HCT116 (cell line): ENCODE measurements around the gene RIMBP2. TPM values are rescaled to one million over a fixed set of nuclear protein-coding genes. Genes with fewer than 3 reads are reported as not detected.

Experiments used
- ATAC-seq: fragments of 200-7000 bp; cut with Tn5 transposase; 2 replicates; pipeline ENCODE4 v1.9.1; 2020; ENCODE audit warnings: mild to moderate bottlenecking, moderate library complexity
- BruUV-seq: library from RNA; stranded (reverse); fragments of 400-500 nt; replicated peaks from 2 replicates; lab custom pipeline; 2021; lab: Mats Ljungman, UMichigan
- CTCF ChIA-PET: fragments of 300-600 bp; sonication (Branson Sonifier 250); formaldehyde crosslinking; loops from one replicate; lab custom pipeline; 2021; ENCODE audit warnings: antibody characterized with exemption; lab: Charles Lee
- POLR2A ChIA-PET: fragments of 300-600, 350-600 bp; sonication (Branson Sonifier 250); formaldehyde crosslinking; loops from one replicate; lab custom pipeline; 2021; ENCODE audit warnings: antibody characterized with exemption; lab: Charles Lee
- RAD21 ChIA-PET, 2 experiments: fragments of 300-600 bp; sonication (Branson Sonifier 250); formaldehyde crosslinking; loops; one replicate each; lab custom pipeline; 2023; ENCODE audit warnings: low total read pairs in 2 of 2; ENCODE audit not compliant: uncharacterized antibody in 2 of 2, unreplicated experiment in 2 of 2, low non-redundant PET in 1 of 2; lab: Charles Lee
- DNase-seq: peaks from one replicate; pipeline ENCODE4 v3.0.0-alpha.2; 2010; ENCODE audit warnings: low read depth, low spot score
- H2AFZ ChIP-seq: fragments of 200-600 bp; shearing (Covaris generic), sonication (generic); 2 replicates; pipeline ENCODE4 v1.6.1; 2017; ENCODE audit warnings: low read depth, mixed run types, mixed read lengths, antibody characterized with exemption, low read length; ENCODE audit not compliant: poor library complexity, severe bottlenecking
- H3K27ac ChIP-seq: 2 replicates; pipeline ENCODE4 v1.5.1; 2012; ENCODE audit warnings: low read depth, low read length
- H3K27me3 ChIP-seq: fragments of 200-600 bp; sonication (generic); 2 replicates; pipeline ENCODE4 v1.6.1; 2016; ENCODE audit warnings: mixed run types, low read length, mixed read lengths; ENCODE audit not compliant: insufficient read depth
- H3K36me3 ChIP-seq, 2 experiments: fragments of 200-500 bp in 1 of 2; fragments of 200-600 bp in 1 of 2; sonication (Bioruptor generic) in 1 of 2; sonication (generic) in 1 of 2; 2 replicates each; pipeline versions ENCODE4 v1.5.1 to v1.6.1; 2014 to 2016; ENCODE audit warnings: low read length in 2 of 2, inconsistent platforms in 1 of 2, mixed read lengths in 1 of 2, mixed run types in 1 of 2; ENCODE audit not compliant: insufficient read depth in 2 of 2, control insufficient read depth in 1 of 2
- H3K4me1 ChIP-seq, 2 experiments: fragments of 200-600 bp in 1 of 2; sonication (generic) in 1 of 2; 2 replicates each; pipeline versions ENCODE4 v1.5.1 to v1.6.1; 2012 to 2017; ENCODE audit warnings: low read length in 2 of 2, inconsistent platforms in 1 of 2, mild to moderate bottlenecking in 1 of 2, mixed read lengths in 1 of 2, mixed run types in 1 of 2, moderate library complexity in 1 of 2; ENCODE audit not compliant: insufficient read depth in 2 of 2, control insufficient read depth in 1 of 2
- H3K4me2 ChIP-seq: fragments of 200-600 bp; sonication (generic); 2 replicates; pipeline ENCODE4 v1.6.1; 2017; ENCODE audit warnings: mixed run types, low read length, mixed read lengths
- H3K4me3 ChIP-seq, 2 experiments: fragments of 200-600 bp in 1 of 2; sonication (generic) in 1 of 2; replicated peaks in 1 of 2; 2 replicates each; pipeline ENCODE4 v1.5.1; 2011 to 2016; ENCODE audit warnings: low read length in 2 of 2, control low read depth in 1 of 2, low read depth in 1 of 2, mild to moderate bottlenecking in 1 of 2, mixed read lengths in 1 of 2, mixed run types in 1 of 2
- H3K79me2 ChIP-seq: fragments of 200-600 bp; sonication (generic); 2 replicates; pipeline ENCODE4 v1.6.1; 2017; ENCODE audit warnings: mild to moderate bottlenecking, mixed run types, low read length, moderate library complexity, mixed read lengths; ENCODE audit not compliant: insufficient read depth
- H3K9ac ChIP-seq: fragments of 200-600 bp; sonication (generic); 2 replicates; pipeline ENCODE4 v1.6.1; 2016; ENCODE audit warnings: low read length, mixed read lengths
- H3K9me2 ChIP-seq: fragments of 200-600 bp; sonication (generic), shearing (Covaris generic); 2 replicates; pipeline ENCODE4 v1.6.1; 2017; ENCODE audit warnings: mixed run types, mild to moderate bottlenecking, moderate library complexity; ENCODE audit not compliant: insufficient read depth
- H3K9me3 ChIP-seq, 2 experiments: fragments of 200-500 bp in 1 of 2; fragments of 200-600 bp in 1 of 2; sonication (Bioruptor generic) in 1 of 2; sonication (generic) in 1 of 2; 2 replicates each; pipeline ENCODE4 v1.6.1; 2014 to 2017; ENCODE audit warnings: low read length in 2 of 2, mixed read lengths in 2 of 2, inconsistent platforms in 1 of 2, low read depth in 1 of 2, mild to moderate bottlenecking in 1 of 2, mixed run types in 1 of 2, moderate library complexity in 1 of 2; ENCODE audit not compliant: control insufficient read depth in 1 of 2, insufficient read depth in 1 of 2
- H4K20me1 ChIP-seq: fragments of 200-600 bp; sonication (generic), shearing (Covaris generic); 2 replicates; pipeline ENCODE4 v1.6.1; 2017; ENCODE audit warnings: mixed run types, mild to moderate bottlenecking, moderate library complexity; ENCODE audit not compliant: insufficient read depth
- CBX3 ChIP-seq: IDR thresholded peaks from 2 replicates; pipeline ENCODE4 v1.6.1; 2012; ENCODE audit warnings: low read depth
- CEBPB ChIP-seq: IDR thresholded peaks from 2 replicates; pipeline ENCODE4 v1.6.1; 2012; ENCODE audit warnings: low read depth
- EGR1 ChIP-seq: IDR thresholded peaks from 2 replicates; pipeline ENCODE4 v1.6.1; 2012; ENCODE audit warnings: low read depth
- ELF1 ChIP-seq: IDR thresholded peaks from 2 replicates; pipeline ENCODE4 v1.6.1; 2012; ENCODE audit warnings: low read depth, borderline replicate concordance
- EZH2phosphoT487 ChIP-seq: fragments of 200-600 bp; IDR thresholded peaks from 2 replicates; pipeline ENCODE4 v1.6.1; 2018; ENCODE audit warnings: antibody characterized with exemption, borderline replicate concordance
- FOSL1 ChIP-seq: IDR thresholded peaks from 2 replicates; pipeline ENCODE4 v1.6.1; 2012; ENCODE audit warnings: low read depth
- POLR2A ChIP-seq: IDR thresholded peaks from 2 replicates; pipeline ENCODE4 v1.7.0; 2011; ENCODE audit warnings: borderline replicate concordance; ENCODE audit not compliant: insufficient read depth, insufficient read length; ENCODE audit errors: extremely low read depth
- POLR2AphosphoS5 ChIP-seq: IDR thresholded peaks from 2 replicates; pipeline ENCODE4 v1.6.1; 2011; ENCODE audit warnings: mild to moderate bottlenecking, low read depth, low read length, moderate library complexity
- RAD21 ChIP-seq: IDR thresholded peaks from 2 replicates; pipeline ENCODE4 v1.6.1; 2012; ENCODE audit warnings: low read depth, mild to moderate bottlenecking
- SP1 ChIP-seq: IDR thresholded peaks from 2 replicates; pipeline ENCODE4 v1.6.1; 2012; ENCODE audit warnings: low read depth
- SRF ChIP-seq: IDR thresholded peaks from 2 replicates; pipeline ENCODE4 v1.6.1; 2012; ENCODE audit warnings: low read depth
- TCF7L2 ChIP-seq: IDR thresholded peaks from 2 replicates; pipeline ENCODE4 v1.7.0; 2011; ENCODE audit warnings: borderline replicate concordance, inconsistent platforms; ENCODE audit not compliant: insufficient read depth, insufficient read length; ENCODE audit errors: extremely low read depth
- YY1 ChIP-seq: IDR thresholded peaks from 2 replicates; pipeline ENCODE4 v1.6.1; 2011; ENCODE audit warnings: low read length, low read depth, moderate library complexity, mild to moderate bottlenecking; ENCODE audit not compliant: insufficient replicate concordance; ENCODE audit errors: extremely low read depth
- ZFX ChIP-seq: fragments of 450-650 bp; IDR thresholded peaks from 2 replicates; pipeline ENCODE4 v1.6.1; 2017
- intact Hi-C: fragments of 100-400 bp; cut with micrococcal nuclease; formaldehyde crosslinking; loops from 2 replicates; pipeline ENCODE4 v1.10.0; 2022
- total RNA-seq: library from RNA; stranded (reverse); gene quantifications from one replicate; pipeline ENCODE4 v1.2.1, GENCODE V29; 2021; ENCODE audit not compliant: unreplicated experiment
- TF ChIP-seq, protein P1 (sequence below): IDR thresholded peaks from 2 replicates; pipeline ENCODE4 v1.6.1; 2012
- TF ChIP-seq, protein P2 (sequence below): IDR thresholded peaks from 2 replicates; pipeline ENCODE4 v1.6.1; 2012; ENCODE audit warnings: low read depth
- TF ChIP-seq, protein P3 (sequence below): IDR thresholded peaks from 2 replicates; pipeline ENCODE4 v1.6.1; 2011; ENCODE audit warnings: mild to moderate bottlenecking, low read length, moderate library complexity; ENCODE audit not compliant: insufficient replicate concordance; ENCODE audit errors: extremely low read depth
- TF ChIP-seq, protein P4 (sequence below): IDR thresholded peaks from 2 replicates; pipeline ENCODE4 v1.6.1; 2012
- TF ChIP-seq, protein P5 (sequence below), 3 experiments: fragments of 200-600 bp in 1 of 3; sonication (generic) in 1 of 3; IDR thresholded peaks in 2 of 3; conservative IDR thresholded peaks in 1 of 3; 2 replicates each; pipeline ENCODE4 v1.5.1; 2012 to 2017; ENCODE audit warnings: low read depth in 2 of 3, low read length in 2 of 3, antibody characterized with exemption in 1 of 3, borderline replicate concordance in 1 of 3, control low read depth in 1 of 3, mild to moderate bottlenecking in 1 of 3, mixed read lengths in 1 of 3, mixed run types in 1 of 3, moderate library complexity in 1 of 3; ENCODE audit not compliant: insufficient read depth in 1 of 3

The RIMBP2 gene
- total RNA-seq, 1 experiment from 2014 or later = not detected

DNA sequence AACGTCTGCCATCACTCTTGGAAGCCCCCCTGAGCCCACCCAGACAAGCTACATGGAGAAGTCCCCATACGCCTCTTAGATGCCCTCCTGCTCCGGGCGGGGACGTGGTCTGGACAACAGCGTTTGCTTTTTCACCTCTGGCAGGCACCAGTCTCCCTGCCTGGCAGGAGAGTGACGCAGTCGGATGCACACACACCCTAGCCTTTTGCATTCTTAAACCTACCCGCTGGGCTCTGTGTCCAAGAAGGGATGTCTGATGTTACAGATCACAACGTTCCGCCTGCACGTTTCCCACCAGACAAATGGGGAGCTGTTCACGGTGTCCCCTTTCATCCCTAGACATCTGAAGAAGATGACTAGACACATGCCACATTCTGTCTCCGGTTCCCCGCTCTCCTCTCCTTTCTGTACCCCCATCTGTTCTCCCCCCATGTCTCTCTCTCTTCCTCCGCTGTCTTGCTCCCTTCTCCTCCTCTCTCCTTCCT, 100.2 kb downstream of the RIMBP2 start (continued):
- no peak for TF ChIP-seq EGR1
- TF ChIP-seq SRF = no peak
- TF ChIP-seq, all 23 proteins: peak for 0

DNA sequence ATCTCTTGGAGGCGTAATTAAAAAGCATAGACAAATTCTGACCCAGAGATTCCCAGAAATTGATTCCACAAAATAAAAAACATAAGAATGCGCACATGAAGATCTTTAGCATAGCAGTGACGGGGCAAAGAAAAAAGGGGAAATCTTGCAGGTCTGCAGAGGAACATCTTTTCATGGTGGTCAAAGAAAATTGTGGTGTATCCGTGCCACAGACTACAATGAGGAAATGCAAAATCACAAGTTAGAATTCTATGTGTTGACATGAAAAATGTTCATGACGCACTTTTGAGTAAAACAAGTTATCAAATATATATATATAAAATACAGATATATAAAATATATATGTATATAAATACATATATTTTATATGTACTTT, 101.6 kb downstream of the RIMBP2 start:
- DNase-seq (no peak), ATAC-seq (no peak)
- Histone ChIP-seq H2AFZ (no peak overlapping the region), H4K20me1 (no peaks in the 10 kb centered on the region), H3K4me2 (no peak overlapping the region), H3K9me2 (no peaks in the 10 kb centered on the region), H3K27ac (no peak overlapping the region), H3K27me3 (no peaks in the 10 kb centered on the region), H3K79me2 (no peaks in the 10 kb centered on the region), H3K36me3 (no peaks in the 10 kb centered on the region), H3K4me3 (no peak overlapping the region), H3K4me1 (no peaks in the 10 kb centered on the region), H3K9ac (no peak overlapping the region), H3K9me3 (no peaks in the 10 kb centered on the region)
- no TSS peak for BruUV-seq
- RAD21 ChIA-PET = no interaction called here
- POLR2A ChIA-PET = no interaction called here
- intact Hi-C loops = no loop called here
- CTCF ChIA-PET = no interaction called here
- TF ChIP-seq YY1 = no peak
- TF ChIP-seq ZFX = no peak
- TF ChIP-seq RAD21 = no peak
- no peak for TF ChIP-seq TCF7L2
- TF ChIP-seq, protein P1, sequence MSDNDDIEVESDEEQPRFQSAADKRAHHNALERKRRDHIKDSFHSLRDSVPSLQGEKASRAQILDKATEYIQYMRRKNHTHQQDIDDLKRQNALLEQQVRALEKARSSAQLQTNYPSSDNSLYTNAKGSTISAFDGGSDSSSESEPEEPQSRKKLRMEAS = no peak
- TF ChIP-seq, protein P2, sequence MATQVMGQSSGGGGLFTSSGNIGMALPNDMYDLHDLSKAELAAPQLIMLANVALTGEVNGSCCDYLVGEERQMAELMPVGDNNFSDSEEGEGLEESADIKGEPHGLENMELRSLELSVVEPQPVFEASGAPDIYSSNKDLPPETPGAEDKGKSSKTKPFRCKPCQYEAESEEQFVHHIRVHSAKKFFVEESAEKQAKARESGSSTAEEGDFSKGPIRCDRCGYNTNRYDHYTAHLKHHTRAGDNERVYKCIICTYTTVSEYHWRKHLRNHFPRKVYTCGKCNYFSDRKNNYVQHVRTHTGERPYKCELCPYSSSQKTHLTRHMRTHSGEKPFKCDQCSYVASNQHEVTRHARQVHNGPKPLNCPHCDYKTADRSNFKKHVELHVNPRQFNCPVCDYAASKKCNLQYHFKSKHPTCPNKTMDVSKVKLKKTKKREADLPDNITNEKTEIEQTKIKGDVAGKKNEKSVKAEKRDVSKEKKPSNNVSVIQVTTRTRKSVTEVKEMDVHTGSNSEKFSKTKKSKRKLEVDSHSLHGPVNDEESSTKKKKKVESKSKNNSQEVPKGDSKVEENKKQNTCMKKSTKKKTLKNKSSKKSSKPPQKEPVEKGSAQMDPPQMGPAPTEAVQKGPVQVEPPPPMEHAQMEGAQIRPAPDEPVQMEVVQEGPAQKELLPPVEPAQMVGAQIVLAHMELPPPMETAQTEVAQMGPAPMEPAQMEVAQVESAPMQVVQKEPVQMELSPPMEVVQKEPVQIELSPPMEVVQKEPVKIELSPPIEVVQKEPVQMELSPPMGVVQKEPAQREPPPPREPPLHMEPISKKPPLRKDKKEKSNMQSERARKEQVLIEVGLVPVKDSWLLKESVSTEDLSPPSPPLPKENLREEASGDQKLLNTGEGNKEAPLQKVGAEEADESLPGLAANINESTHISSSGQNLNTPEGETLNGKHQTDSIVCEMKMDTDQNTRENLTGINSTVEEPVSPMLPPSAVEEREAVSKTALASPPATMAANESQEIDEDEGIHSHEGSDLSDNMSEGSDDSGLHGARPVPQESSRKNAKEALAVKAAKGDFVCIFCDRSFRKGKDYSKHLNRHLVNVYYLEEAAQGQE = no peak
- no peak for TF ChIP-seq EZH2phosphoT487
- no peak for TF ChIP-seq POLR2AphosphoS5
- TF ChIP-seq POLR2A = no peak
- TF ChIP-seq CEBPB = no peak
- no peak for TF ChIP-seq SP1
- TF ChIP-seq, protein P3, sequence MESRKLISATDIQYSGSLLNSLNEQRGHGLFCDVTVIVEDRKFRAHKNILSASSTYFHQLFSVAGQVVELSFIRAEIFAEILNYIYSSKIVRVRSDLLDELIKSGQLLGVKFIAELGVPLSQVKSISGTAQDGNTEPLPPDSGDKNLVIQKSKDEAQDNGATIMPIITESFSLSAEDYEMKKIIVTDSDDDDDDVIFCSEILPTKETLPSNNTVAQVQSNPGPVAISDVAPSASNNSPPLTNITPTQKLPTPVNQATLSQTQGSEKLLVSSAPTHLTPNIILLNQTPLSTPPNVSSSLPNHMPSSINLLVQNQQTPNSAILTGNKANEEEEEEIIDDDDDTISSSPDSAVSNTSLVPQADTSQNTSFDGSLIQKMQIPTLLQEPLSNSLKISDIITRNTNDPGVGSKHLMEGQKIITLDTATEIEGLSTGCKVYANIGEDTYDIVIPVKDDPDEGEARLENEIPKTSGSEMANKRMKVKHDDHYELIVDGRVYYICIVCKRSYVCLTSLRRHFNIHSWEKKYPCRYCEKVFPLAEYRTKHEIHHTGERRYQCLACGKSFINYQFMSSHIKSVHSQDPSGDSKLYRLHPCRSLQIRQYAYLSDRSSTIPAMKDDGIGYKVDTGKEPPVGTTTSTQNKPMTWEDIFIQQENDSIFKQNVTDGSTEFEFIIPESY = no peak
- TF ChIP-seq, protein P4, sequence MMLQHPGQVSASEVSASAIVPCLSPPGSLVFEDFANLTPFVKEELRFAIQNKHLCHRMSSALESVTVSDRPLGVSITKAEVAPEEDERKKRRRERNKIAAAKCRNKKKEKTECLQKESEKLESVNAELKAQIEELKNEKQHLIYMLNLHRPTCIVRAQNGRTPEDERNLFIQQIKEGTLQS = no peak
- no peak for TF ChIP-seq SRF
- TF ChIP-seq CBX3 = no peak
- TF ChIP-seq FOSL1 = no peak
- TF ChIP-seq ELF1 = no peak
- TF ChIP-seq EGR1 = no peak
- TF ChIP-seq, protein P5, sequence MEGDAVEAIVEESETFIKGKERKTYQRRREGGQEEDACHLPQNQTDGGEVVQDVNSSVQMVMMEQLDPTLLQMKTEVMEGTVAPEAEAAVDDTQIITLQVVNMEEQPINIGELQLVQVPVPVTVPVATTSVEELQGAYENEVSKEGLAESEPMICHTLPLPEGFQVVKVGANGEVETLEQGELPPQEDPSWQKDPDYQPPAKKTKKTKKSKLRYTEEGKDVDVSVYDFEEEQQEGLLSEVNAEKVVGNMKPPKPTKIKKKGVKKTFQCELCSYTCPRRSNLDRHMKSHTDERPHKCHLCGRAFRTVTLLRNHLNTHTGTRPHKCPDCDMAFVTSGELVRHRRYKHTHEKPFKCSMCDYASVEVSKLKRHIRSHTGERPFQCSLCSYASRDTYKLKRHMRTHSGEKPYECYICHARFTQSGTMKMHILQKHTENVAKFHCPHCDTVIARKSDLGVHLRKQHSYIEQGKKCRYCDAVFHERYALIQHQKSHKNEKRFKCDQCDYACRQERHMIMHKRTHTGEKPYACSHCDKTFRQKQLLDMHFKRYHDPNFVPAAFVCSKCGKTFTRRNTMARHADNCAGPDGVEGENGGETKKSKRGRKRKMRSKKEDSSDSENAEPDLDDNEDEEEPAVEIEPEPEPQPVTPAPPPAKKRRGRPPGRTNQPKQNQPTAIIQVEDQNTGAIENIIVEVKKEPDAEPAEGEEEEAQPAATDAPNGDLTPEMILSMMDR (IDR thresholded peaks at IDR 0.05 in 2 of 3, conservative IDR thresholded peaks at IDR 0.05 in 1 of 3; ENCODE audit: borderline replicate concordance in 1 of 3, insufficient read depth in 1 of 3, low read depth in 2 of 3, low read length in 2 of 3) = no peak
